CD14-positive monocyte (primary cell): ENCODE data around the gene MAPKAPK3. TPM values are rescaled to one million over a fixed set of nuclear protein-coding genes. Genes with fewer than 3 reads are reported as not detected.

ENCODE experiments used
- DNase-seq, 3 donors: peaks; one replicate each; pipeline ENCODE4 v3.0.0-alpha.2; 2011 to 2022
- H2AFZ ChIP-seq: 2 replicates; pipeline ENCODE4 v1.6.0; 2012; ENCODE audit warnings: mild to moderate bottlenecking, low read depth, low read length, inconsistent platforms; ENCODE audit not compliant: insufficient read depth, poor library complexity, severe bottlenecking
- H3K27ac ChIP-seq, 2 donors: 1 replicate in 1 of 2; 2 replicates in 1 of 2; pipeline ENCODE4 v1.5.1; 2012 to 2013; ENCODE audit warnings: low read length in 2 of 2, control low read depth in 1 of 2, inconsistent platforms in 1 of 2, low read depth in 1 of 2, mild to moderate bottlenecking in 1 of 2
- H3K27me3 ChIP-seq, 2 donors: one replicate each; pipeline versions ENCODE4 v1.6.0 to v1.6.1; 2011 to 2013; ENCODE audit warnings: low read length in 2 of 2; ENCODE audit not compliant: control insufficient read depth in 2 of 2, insufficient read depth in 2 of 2
- H3K36me3 ChIP-seq, 2 donors: replicated peaks in 1 of 2; 1 replicate in 1 of 2; 2 replicates in 1 of 2; pipeline versions ENCODE4 v1.5.1 to v1.6.1; 2012 to 2013; ENCODE audit warnings: low read length in 2 of 2, control low read depth in 1 of 2, inconsistent platforms in 1 of 2, mild to moderate bottlenecking in 1 of 2; ENCODE audit not compliant: insufficient read depth in 2 of 2, control insufficient read depth in 1 of 2
- H3K4me1 ChIP-seq, 2 donors: 1 replicate in 1 of 2; 2 replicates in 1 of 2; pipeline versions ENCODE4 v1.5.1 to v1.6.1; 2012 to 2013; ENCODE audit warnings: low read length in 2 of 2, control low read depth in 1 of 2, inconsistent platforms in 1 of 2, mild to moderate bottlenecking in 1 of 2, moderate library complexity in 1 of 2; ENCODE audit not compliant: insufficient read depth in 2 of 2, control insufficient read depth in 1 of 2
- H3K4me2 ChIP-seq: replicated peaks from 2 replicates; pipeline ENCODE3; 2012; ENCODE audit warnings: low read length, moderate library complexity, mild to moderate bottlenecking; ENCODE audit not compliant: poor library complexity, severe bottlenecking; ENCODE audit errors: extremely low read depth
- H3K4me3 ChIP-seq, 3 experiments: fragments of 200-600 bp in 1 of 3; sonication (generic) in 1 of 3; replicated peaks in 1 of 3; 1 replicate in 2 of 3; 2 replicates in 1 of 3; pipeline ENCODE4 v1.5.1; 2011 to 2013; ENCODE audit warnings: low read length in 3 of 3, mild to moderate bottlenecking in 3 of 3, control low read depth in 2 of 3, low read depth in 2 of 3, inconsistent platforms in 1 of 3, moderate library complexity in 1 of 3
- H3K79me2 ChIP-seq: 2 replicates; pipeline ENCODE4 v1.6.0; 2012; ENCODE audit warnings: mild to moderate bottlenecking, control low read depth, inconsistent platforms, low read length, moderate library complexity; ENCODE audit not compliant: insufficient read depth
- H3K9ac ChIP-seq: 2 replicates; pipeline ENCODE4 v1.6.0; 2017; ENCODE audit warnings: low read length, mild to moderate bottlenecking; ENCODE audit not compliant: insufficient read depth, poor library complexity, severe bottlenecking
- H3K9me3 ChIP-seq, 2 donors: replicated peaks in 1 of 2; 1 replicate in 1 of 2; 2 replicates in 1 of 2; pipeline versions ENCODE4 v1.5.1 to v1.6.1; 2012 to 2013; ENCODE audit warnings: low read length in 2 of 2, control low read depth in 1 of 2; ENCODE audit not compliant: control insufficient read depth in 1 of 2, insufficient read depth in 1 of 2
- H4K20me1 ChIP-seq: 2 replicates; pipeline ENCODE4 v1.6.0; 2012; ENCODE audit warnings: mild to moderate bottlenecking, low read length, control low read depth, moderate library complexity; ENCODE audit not compliant: insufficient read depth
- H3K27ac Mint-ChIP-seq, 7 donors: one replicate each; pipeline ENCODE4 v1.8.0; 2020; ENCODE audit warnings: mild to moderate bottlenecking in 7 of 7, mixed read lengths in 7 of 7, moderate library complexity in 6 of 7, inconsistent platforms in 2 of 7
- H3K27me3 Mint-ChIP-seq, 3 donors: one replicate each; pipeline ENCODE4 v1.8.0; 2021 to 2022; ENCODE audit warnings: low read depth in 3 of 3, mild to moderate bottlenecking in 3 of 3, mixed read lengths in 3 of 3, moderate library complexity in 3 of 3, inconsistent platforms in 1 of 3
- H3K36me3 Mint-ChIP-seq, 2 donors: one replicate each; pipeline ENCODE4 v1.8.0; 2020; ENCODE audit warnings: mixed read lengths in 2 of 2, inconsistent platforms in 1 of 2, mild to moderate bottlenecking in 1 of 2
- H3K4me1 Mint-ChIP-seq: one replicate; pipeline ENCODE4 v1.8.0; 2020; ENCODE audit warnings: mild to moderate bottlenecking, mixed read lengths
- H3K4me3 Mint-ChIP-seq, 2 donors: one replicate each; pipeline ENCODE4 v1.8.0; 2020; ENCODE audit warnings: mild to moderate bottlenecking in 2 of 2, mixed read lengths in 2 of 2, moderate library complexity in 1 of 2
- H3K9me3 Mint-ChIP-seq, 7 donors: one replicate each; pipeline ENCODE4 v1.8.0; 2020 to 2022; ENCODE audit warnings: mixed read lengths in 7 of 7, mild to moderate bottlenecking in 6 of 7, moderate library complexity in 6 of 7, inconsistent platforms in 2 of 7
- CTCF ChIP-seq: fragments of 200-600 bp; IDR thresholded peaks from one replicate; pipeline ENCODE4 v1.8.0; 2022; ENCODE audit warnings: antibody characterized with exemption, mild to moderate bottlenecking
- WGBS: methylation state at CpG from one replicate; pipeline ENCODE4 v1.1.5; 2013; ENCODE audit warnings: missing lambda C conversion rate; ENCODE audit not compliant: insufficient coverage; 5-methylcytosine and 5-hydroxymethylcytosine counted together
- intact Hi-C, 2 donors: fragments of 100-400 bp; cut with micrococcal nuclease; formaldehyde crosslinking; loops; one replicate each; pipeline versions ENCODE4 v1.15.0 to v1.15.1; 2023
- polyA plus RNA-seq, 3 donors: library from polyadenylated mRNA; depleted of rRNA in 1 of 3; unstranded in 2 of 3; stranded (reverse) in 1 of 3; fragments of 300-500 nt in 2 of 3; fragments of >200 nt in 1 of 3; fragmentation: Illumina TruSeq in 2 of 3; gene quantifications; 1 replicate in 2 of 3; 2 replicates in 1 of 3; pipeline ENCODE4 v1.2.3, GENCODE V29; 2012 to 2021

Gene MAPKAPK3
- polyA plus RNA-seq, 3 donors = 173 to 252 (median 201) TPM

GRCh38 chr3:50580683-50581458 lies 36.1 kb upstream of the MAPKAPK3 start:
- Mint-ChIP-seq H3K27me3 (peaks cover 0 to 2% (median 0%) of the 10 kb centered on the region in 3 donors), H3K27ac (no peak overlapping the region), H3K4me3 (no peak overlapping the region), H3K4me1 (peaks cover 11% of the 10 kb centered on the region), H3K36me3 (peaks cover 35 to 52% of the 10 kb centered on the region in 2 donors), H3K9me3 (peaks cover 0 to 1% (median 0%) of the 10 kb centered on the region in 7 donors)
- WGBS = 91% methylated on average over 4 of the region's 9 CpGs
- H3K27me3 ChIP-seq = no peaks in the 10 kb centered on the region
- no peaks in the 10 kb centered on the region for H3K9me3 ChIP-seq
- no peak for DNase-seq
- H3K36me3 ChIP-seq = peaks cover 19 to 55% of the 10 kb centered on the region in 2 donors
- intact Hi-C loops = no loop called here
- no peak overlapping the region for H3K4me3 ChIP-seq
- no peak for TF ChIP-seq CTCF
- H3K9ac ChIP-seq = no peak overlapping the region
- H2AFZ ChIP-seq = no peak overlapping the region
- H3K4me2 ChIP-seq = no peak overlapping the region
- peaks cover 9 to 12% of the 10 kb centered on the region in 2 donors for H3K4me1 ChIP-seq
- no peaks in the 10 kb centered on the region for H3K79me2 ChIP-seq
- H4K20me1 ChIP-seq = no peaks in the 10 kb centered on the region
- H3K27ac ChIP-seq = no peak overlapping the region

GRCh38 chr3:50581459-50581842 lies 35.5 kb upstream of the MAPKAPK3 start:
- TF ChIP-seq CTCF = no peak
- H3K4me3 ChIP-seq = no peak overlapping the region
- H3K36me3 ChIP-seq = peaks cover 21 to 54% of the 10 kb centered on the region in 2 donors
- no peak overlapping the region for H3K27ac Mint-ChIP-seq
- H3K9me3 Mint-ChIP-seq = peaks cover 0 to 1% (median 0%) of the 10 kb centered on the region in 7 donors
- no peaks in the 10 kb centered on the region for H3K27me3 ChIP-seq
- peaks cover 9 to 12% of the 10 kb centered on the region in 2 donors for H3K4me1 ChIP-seq
- H3K9ac ChIP-seq = no peak overlapping the region
- peaks cover 33 to 52% of the 10 kb centered on the region in 2 donors for H3K36me3 Mint-ChIP-seq
- peaks cover 0 to 2% (median 0%) of the 10 kb centered on the region in 3 donors for H3K27me3 Mint-ChIP-seq
- no peak for DNase-seq
- H3K4me3 Mint-ChIP-seq = no peak overlapping the region
- H3K27ac ChIP-seq = no peak overlapping the region
- H3K4me1 Mint-ChIP-seq = peaks cover 11% of the 10 kb centered on the region
- intact Hi-C loops = no loop called here
- H3K4me2 ChIP-seq = no peak overlapping the region
- H2AFZ ChIP-seq = no peak overlapping the region
- H3K79me2 ChIP-seq = no peaks in the 10 kb centered on the region
- H4K20me1 ChIP-seq = no peaks in the 10 kb centered on the region
- H3K9me3 ChIP-seq = no peaks in the 10 kb centered on the region
- WGBS = 100% methylated on average over 2 of the region's 2 CpGs
